Measurements from ENCODE around the gene ANKRD50. TPM values are rescaled to one million over a fixed set of nuclear protein-coding genes. Genes with fewer than 3 reads are reported as not detected.

The ANKRD50 gene
- polyA plus RNA-seq, 4 donors, result 34.9 to 41.7 (median 38.3) TPM

GRCh38 chr4:124710015-124710741 is 2.4 kb downstream of the ANKRD50 start:
- no peak for DNase-seq (ENCODE audit: low read depth in 4 of 4, low spot score in 2 of 4)

- DNase-seq (ENCODE audit: low read depth in 4 of 4, low spot score in 2 of 4), result no peak
These were observed 3.8 kb downstream of the ANKRD50 start for GRCh38 chr4:124708517-124709300.

- DNase-seq (ENCODE audit: low read depth in 4 of 4, low spot score in 2 of 4), result no peak
These were observed 7.1 kb downstream of the ANKRD50 start for GRCh38 chr4:124705393-124705792.

GRCh38 chr4:124703154-124703553 is 9.4 kb downstream of the ANKRD50 start:
- no peak for DNase-seq (ENCODE audit: low read depth in 4 of 4, low spot score in 2 of 4)

GRCh38 chr4:124697441-124697840 is 15.1 kb downstream of the ANKRD50 start:
- DNase-seq (ENCODE audit: low read depth in 4 of 4, low spot score in 2 of 4), result no peak

GRCh38 chr4:124696182-124696581 is 16.4 kb downstream of the ANKRD50 start:
- DNase-seq (ENCODE audit: low read depth in 4 of 4, low spot score in 2 of 4), result no peak

GRCh38 chr4:124694946-124695598 is 17.5 kb downstream of the ANKRD50 start:
- DNase-seq (ENCODE audit: low read depth in 4 of 4, low spot score in 2 of 4), result no peak

GRCh38 chr4:124694306-124694705 is 18.2 kb downstream of the ANKRD50 start:
- DNase-seq (ENCODE audit: low read depth in 4 of 4, low spot score in 2 of 4), result no peak

- DNase-seq (ENCODE audit: low read depth in 4 of 4, low spot score in 2 of 4), result no peak
These were observed 20.7 kb downstream of the ANKRD50 start for GRCh38 chr4:124691801-124692200.

GRCh38 chr4:124686279-124686678 is 26.3 kb downstream of the ANKRD50 start:
- no peak for DNase-seq (ENCODE audit: low read depth in 4 of 4, low spot score in 2 of 4)

GRCh38 chr4:124685851-124686250 is 26.7 kb downstream of the ANKRD50 start:
- no peak for DNase-seq (ENCODE audit: low read depth in 4 of 4, low spot score in 2 of 4)

- DNase-seq (ENCODE audit: low read depth in 4 of 4, low spot score in 2 of 4), result no peak
These were observed 28.2 kb downstream of the ANKRD50 start for GRCh38 chr4:124684301-124684700.

GRCh38 chr4:124682384-124682783 is 30.1 kb downstream of the ANKRD50 start:
- no peak for DNase-seq (ENCODE audit: low read depth in 4 of 4, low spot score in 2 of 4)

- no peak for DNase-seq (ENCODE audit: low read depth in 4 of 4, low spot score in 2 of 4)
These were observed 46.0 kb downstream of the ANKRD50 start for GRCh38 chr4:124666496-124666895.

GRCh38 chr4:124658795-124659194 is 53.7 kb downstream of the ANKRD50 start:
- DNase-seq (ENCODE audit: low read depth in 4 of 4, low spot score in 2 of 4), result no peak

GRCh38 chr4:124650614-124651013 is 61.9 kb downstream of the ANKRD50 start:
- DNase-seq (ENCODE audit: low read depth in 4 of 4, low spot score in 2 of 4), result no peak

GRCh38 chr4:124647599-124647998 is 64.9 kb downstream of the ANKRD50 start:
- DNase-seq (ENCODE audit: low read depth in 4 of 4, low spot score in 2 of 4), result no peak

- no peak for DNase-seq (ENCODE audit: low read depth in 4 of 4, low spot score in 2 of 4)
These were observed 67.9 kb downstream of the ANKRD50 start for GRCh38 chr4:124644621-124645020.

- DNase-seq (ENCODE audit: low read depth in 4 of 4, low spot score in 2 of 4), result no peak
These were observed 69.7 kb downstream of the ANKRD50 start for GRCh38 chr4:124642846-124643245.

- DNase-seq (ENCODE audit: low read depth in 4 of 4, low spot score in 2 of 4), result peak in 2 of 4 donors; percentile 14 to 20
These were observed 70.7 kb downstream of the ANKRD50 start for GRCh38 chr4:124641715-124642381.

All from left renal cortex interstitium (tissue), 4 donors.